ENCODE data around the gene YEATS2.

YEATS2 gene

DNA sequence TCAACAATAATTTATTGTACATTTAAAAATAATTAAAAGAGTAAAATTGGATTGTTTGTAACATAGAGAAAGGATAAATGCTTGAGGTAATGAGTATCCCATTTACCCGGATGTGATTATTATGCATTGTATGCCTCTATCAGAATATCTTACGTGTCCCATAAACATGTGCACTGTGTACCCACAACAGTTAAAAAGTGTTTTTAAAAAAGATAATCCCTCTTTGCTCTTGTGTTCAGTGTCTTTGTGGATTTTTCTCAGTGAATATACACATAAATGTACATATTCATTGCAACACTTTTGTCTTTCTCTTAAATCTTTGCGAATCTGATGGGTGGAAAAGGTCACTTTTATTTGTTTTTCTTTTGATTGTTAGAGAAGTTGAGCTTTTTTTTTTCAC is 20.4 kb downstream of the YEATS2 start:
- Histone ChIP-seq H3K18ac (ENCODE audit: low read length) (no peak overlapping the region), H3K4me2 (ENCODE audit: low read length) (no peak overlapping the region), H4K8ac (ENCODE audit: low read depth, low read length) (no peak overlapping the region), H3K56ac (ENCODE audit: low read length) (no peak overlapping the region), H2AK5ac (ENCODE audit: low read length) (no peak overlapping the region), H4K5ac (ENCODE audit: low read length) (no peak overlapping the region), H3K79me1 (ENCODE audit: low read length) (peaks cover 2% of the 10 kb centered on the region), H3K23ac (ENCODE audit: low read length) (no peak overlapping the region), H3K4me3 (ENCODE audit: low read length) (no peak overlapping the region), H3K9ac (ENCODE audit: low read length) (no peak overlapping the region), H2BK15ac (replicated peaks; ENCODE audit: low read depth) (no peak overlapping the region), H3K4me1 (ENCODE audit: control insufficient read depth, low read depth, low read length) (no peaks in the 10 kb centered on the region), H3K36me3 (ENCODE audit: control insufficient read depth, insufficient read depth, low read length) (no peaks in the 10 kb centered on the region), H3K27ac (ENCODE audit: low read depth, low read length) (no peak overlapping the region), H3K79me2 (ENCODE audit: control insufficient read depth, insufficient read depth, low read length) (peaks cover 2% of the 10 kb centered on the region), H2BK120ac (ENCODE audit: low read depth, low read length) (no peak overlapping the region), H2BK5ac (ENCODE audit: low read length) (no peak overlapping the region), H3K4ac (ENCODE audit: low read depth, low read length) (no peak overlapping the region), H3K27me3 (ENCODE audit: insufficient read depth, low read length, poor library complexity) (no peaks in the 10 kb centered on the region)
- no CpG with 5 or more reads among the region's 3 CpGs for WGBS (ENCODE audit: extremely low coverage, insufficient coverage, low lambda C conversion rate)
- no peak for DNase-seq

DNA sequence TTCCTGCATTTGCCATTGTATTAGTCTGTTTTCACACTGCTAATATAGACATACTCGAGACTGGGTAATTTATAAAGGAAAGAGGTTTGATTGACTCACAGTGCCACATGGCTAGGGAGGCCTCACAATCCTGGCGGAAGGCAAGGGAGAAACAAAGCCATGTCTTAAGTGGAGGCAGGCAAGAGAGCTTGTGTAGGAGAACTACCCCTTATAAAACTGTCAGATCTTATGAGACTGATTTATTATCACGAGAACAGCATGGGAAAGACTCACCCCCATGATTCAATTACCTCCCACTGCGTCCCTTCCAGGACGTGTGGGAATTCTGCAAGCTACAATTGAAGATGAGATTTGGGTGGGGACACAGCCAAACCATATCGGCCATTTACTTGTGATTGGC is 27.8 kb downstream of the YEATS2 start:
- Histone ChIP-seq H4K8ac (ENCODE audit: low read depth, low read length) (no peak overlapping the region), H3K4me2 (ENCODE audit: low read length) (no peak overlapping the region), H2BK120ac (ENCODE audit: low read depth, low read length) (no peak overlapping the region), H3K18ac (ENCODE audit: low read length) (no peak overlapping the region), H3K27me3 (ENCODE audit: insufficient read depth, low read length, poor library complexity) (no peaks in the 10 kb centered on the region), H3K4me3 (ENCODE audit: low read length) (no peak overlapping the region), H2BK5ac (ENCODE audit: low read length) (no peak overlapping the region), H3K9ac (ENCODE audit: low read length) (no peak overlapping the region), H2AK5ac (ENCODE audit: low read length) (no peak overlapping the region), H3K27ac (ENCODE audit: low read depth, low read length) (no peak overlapping the region), H3K23ac (ENCODE audit: low read length) (no peak overlapping the region), H3K79me1 (ENCODE audit: low read length) (peaks cover 2% of the 10 kb centered on the region), H3K79me2 (ENCODE audit: control insufficient read depth, insufficient read depth, low read length) (no peaks in the 10 kb centered on the region), H3K4me1 (ENCODE audit: control insufficient read depth, low read depth, low read length) (no peaks in the 10 kb centered on the region), H3K4ac (ENCODE audit: low read depth, low read length) (no peak overlapping the region), H3K36me3 (ENCODE audit: control insufficient read depth, insufficient read depth, low read length) (peaks cover 5% of the 10 kb centered on the region), H4K5ac (ENCODE audit: low read length) (no peak overlapping the region), H3K56ac (ENCODE audit: low read length) (no peak overlapping the region), H2BK15ac (replicated peaks; ENCODE audit: low read depth) (no peak overlapping the region)
- DNase-seq: peak; percentile 5
- WGBS (ENCODE audit: extremely low coverage, insufficient coverage, low lambda C conversion rate): no CpG with 5 or more reads among the region's 6 CpGs

DNA sequence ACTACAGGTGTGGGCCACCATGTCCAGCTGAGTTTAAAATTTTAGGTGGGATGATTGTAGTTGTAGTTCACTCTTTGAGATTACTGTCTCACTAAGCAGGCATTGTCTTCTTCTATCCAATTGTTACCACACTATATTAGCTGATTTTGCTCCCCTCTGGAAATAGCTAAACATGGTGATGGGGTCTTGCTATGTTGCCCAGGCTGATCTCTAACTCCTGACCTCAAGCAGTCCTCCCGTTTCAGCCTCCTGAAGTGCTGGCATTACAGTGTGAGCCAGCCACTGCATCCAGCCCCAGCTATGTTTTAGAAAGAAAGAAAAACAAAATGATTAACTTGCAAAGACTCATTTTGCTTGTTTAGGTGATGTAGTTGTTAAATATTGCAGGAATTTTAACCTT is 30.6 kb downstream of the YEATS2 start:
- H3K79me1 ChIP-seq (ENCODE audit: low read length): no peaks in the 10 kb centered on the region
- no peak overlapping the region for H3K23ac ChIP-seq (ENCODE audit: low read length)
- no peak overlapping the region for H3K4me3 ChIP-seq (ENCODE audit: low read length)
- no peaks in the 10 kb centered on the region for H3K4me1 ChIP-seq (ENCODE audit: control insufficient read depth, low read depth, low read length)
- WGBS (ENCODE audit: extremely low coverage, insufficient coverage, low lambda C conversion rate): no CpG with 5 or more reads among the region's 1 CpG
- peaks cover 7% of the 10 kb centered on the region for H3K36me3 ChIP-seq (ENCODE audit: control insufficient read depth, insufficient read depth, low read length)
- no peak overlapping the region for H3K56ac ChIP-seq (ENCODE audit: low read length)
- no peak overlapping the region for H3K18ac ChIP-seq (ENCODE audit: low read length)
- no peak overlapping the region for H2BK15ac ChIP-seq (replicated peaks; ENCODE audit: low read depth)
- no peak overlapping the region for H4K5ac ChIP-seq (ENCODE audit: low read length)
- no peaks in the 10 kb centered on the region for H3K79me2 ChIP-seq (ENCODE audit: control insufficient read depth, insufficient read depth, low read length)
- DNase-seq: no peak
- no peak overlapping the region for H3K9ac ChIP-seq (ENCODE audit: low read length)
- H2BK120ac ChIP-seq (ENCODE audit: low read depth, low read length): no peak overlapping the region
- no peak overlapping the region for H3K4ac ChIP-seq (ENCODE audit: low read depth, low read length)
- H2AK5ac ChIP-seq (ENCODE audit: low read length): no peak overlapping the region
- H2BK5ac ChIP-seq (ENCODE audit: low read length): no peak overlapping the region
- no peaks in the 10 kb centered on the region for H3K27me3 ChIP-seq (ENCODE audit: insufficient read depth, low read length, poor library complexity)
- H4K8ac ChIP-seq (ENCODE audit: low read depth, low read length): no peak overlapping the region
- H3K27ac ChIP-seq (ENCODE audit: low read depth, low read length): no peak overlapping the region
- H3K4me2 ChIP-seq (ENCODE audit: low read length): no peak overlapping the region

DNA sequence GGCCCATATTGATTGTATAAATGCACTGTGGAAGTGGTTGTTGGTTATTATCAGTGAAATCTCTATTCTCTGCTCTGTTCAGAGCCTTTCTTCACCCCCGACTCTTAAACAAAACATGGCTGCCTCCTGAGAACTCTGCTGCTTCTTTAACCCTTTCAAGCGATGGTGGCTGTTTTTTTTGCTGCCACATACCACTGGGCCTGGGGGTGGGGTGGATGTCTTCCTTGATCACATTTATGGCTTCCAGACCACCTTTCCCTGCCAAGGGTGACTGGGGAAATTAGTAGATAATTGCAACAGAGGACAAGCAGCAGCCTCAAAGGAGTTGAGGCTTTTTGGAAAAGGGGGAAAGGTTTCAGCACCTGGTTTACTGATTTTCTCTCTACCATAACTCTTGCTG is 32.8 kb downstream of the YEATS2 start:
- Histone ChIP-seq H3K27me3 (ENCODE audit: insufficient read depth, low read length, poor library complexity) (no peaks in the 10 kb centered on the region), H3K9ac (ENCODE audit: low read length) (no peak overlapping the region), H2BK15ac (replicated peaks; ENCODE audit: low read depth) (no peak overlapping the region), H3K4ac (ENCODE audit: low read depth, low read length) (no peak overlapping the region), H3K4me3 (ENCODE audit: low read length) (no peak overlapping the region), H3K79me2 (ENCODE audit: control insufficient read depth, insufficient read depth, low read length) (peaks cover 2% of the 10 kb centered on the region), H2BK120ac (ENCODE audit: low read depth, low read length) (no peak overlapping the region), H4K5ac (ENCODE audit: low read length) (no peak overlapping the region), H2BK5ac (ENCODE audit: low read length) (no peak overlapping the region), H4K8ac (ENCODE audit: low read depth, low read length) (no peak overlapping the region), H3K27ac (ENCODE audit: low read depth, low read length) (no peak overlapping the region), H3K56ac (ENCODE audit: low read length) (no peak overlapping the region), H3K23ac (ENCODE audit: low read length) (no peak overlapping the region), H2AK5ac (ENCODE audit: low read length) (no peak overlapping the region), H3K4me2 (ENCODE audit: low read length) (no peak overlapping the region), H3K4me1 (ENCODE audit: control insufficient read depth, low read depth, low read length) (no peaks in the 10 kb centered on the region), H3K18ac (ENCODE audit: low read length) (no peak overlapping the region), H3K36me3 (ENCODE audit: control insufficient read depth, insufficient read depth, low read length) (peaks cover 7% of the 10 kb centered on the region), H3K79me1 (ENCODE audit: low read length) (peaks cover 5% of the 10 kb centered on the region)
- WGBS (ENCODE audit: extremely low coverage, insufficient coverage, low lambda C conversion rate): no CpG with 5 or more reads among the region's 2 CpGs
- no peak for DNase-seq

DNA sequence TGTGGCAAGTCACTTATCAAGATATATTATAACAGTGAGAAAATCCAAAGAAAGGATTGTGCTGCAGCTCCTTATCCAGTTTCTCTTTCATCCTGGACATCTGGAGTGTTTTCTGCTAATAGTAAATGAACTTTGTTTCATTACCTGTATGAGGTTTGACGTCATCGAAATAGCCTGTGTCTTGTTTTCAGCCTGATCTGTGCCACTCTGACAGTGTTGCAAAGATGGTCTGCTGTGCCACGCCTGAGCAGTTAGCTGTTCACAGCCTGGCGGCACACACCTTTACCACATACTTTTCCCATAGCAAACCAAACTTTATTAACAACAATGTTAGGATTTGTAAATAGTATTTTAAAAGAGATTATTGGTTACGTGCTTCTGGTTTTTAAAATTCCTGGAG is 34.0 kb downstream of the YEATS2 start:
- H3K27ac ChIP-seq (ENCODE audit: low read depth, low read length): no peak overlapping the region
- WGBS (ENCODE audit: extremely low coverage, insufficient coverage, low lambda C conversion rate): no CpG with 5 or more reads among the region's 5 CpGs

DNA sequence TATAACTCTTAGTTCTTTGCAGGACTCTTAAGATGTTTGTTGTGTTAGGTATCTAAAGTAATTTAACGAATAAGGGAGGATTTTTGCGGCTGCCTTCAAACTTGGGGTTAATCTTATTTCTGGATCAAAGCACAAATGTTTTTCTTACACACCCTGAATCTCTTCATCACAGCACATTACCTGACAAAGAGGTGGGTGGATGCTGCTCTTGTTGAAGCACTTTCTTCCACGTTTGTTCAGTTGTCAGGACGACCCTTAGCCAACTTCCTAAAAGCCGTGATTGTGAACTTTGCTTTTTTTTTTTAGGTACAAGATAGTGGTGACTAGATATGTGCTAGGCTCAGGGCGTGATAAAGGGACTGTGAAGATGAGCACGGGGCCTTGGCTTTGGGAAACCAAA is 36.0 kb downstream of the YEATS2 start:
- WGBS (ENCODE audit: extremely low coverage, insufficient coverage, low lambda C conversion rate): no CpG with 5 or more reads among the region's 7 CpGs

More for the DNA sequence above, 34.0 kb downstream of the YEATS2 start:
- Histone ChIP-seq H2AK5ac (ENCODE audit: low read length) (no peak overlapping the region), H3K4me3 (ENCODE audit: low read length) (no peak overlapping the region), H3K4me1 (ENCODE audit: control insufficient read depth, low read depth, low read length) (no peaks in the 10 kb centered on the region), H2BK5ac (ENCODE audit: low read length) (no peak overlapping the region), H3K79me2 (ENCODE audit: control insufficient read depth, insufficient read depth, low read length) (peaks cover 2% of the 10 kb centered on the region), H3K4me2 (ENCODE audit: low read length) (no peak overlapping the region), H2BK120ac (ENCODE audit: low read depth, low read length) (no peak overlapping the region), H3K23ac (ENCODE audit: low read length) (no peak overlapping the region), H4K5ac (ENCODE audit: low read length) (no peak overlapping the region), H3K4ac (ENCODE audit: low read depth, low read length) (no peak overlapping the region), H3K79me1 (ENCODE audit: low read length) (peaks cover 5% of the 10 kb centered on the region), H3K36me3 (ENCODE audit: control insufficient read depth, insufficient read depth, low read length) (peaks cover 8% of the 10 kb centered on the region), H2BK15ac (replicated peaks; ENCODE audit: low read depth) (no peak overlapping the region), H4K8ac (ENCODE audit: low read depth, low read length) (no peak overlapping the region), H3K9ac (ENCODE audit: low read length) (no peak overlapping the region), H3K27me3 (ENCODE audit: insufficient read depth, low read length, poor library complexity) (no peaks in the 10 kb centered on the region), H3K56ac (ENCODE audit: low read length) (no peak overlapping the region), H3K18ac (ENCODE audit: low read length) (no peak overlapping the region)
- DNase-seq: no peak

More for the DNA sequence above, 36.0 kb downstream of the YEATS2 start:
- peaks cover 2% of the 10 kb centered on the region for H3K79me2 ChIP-seq (ENCODE audit: control insufficient read depth, insufficient read depth, low read length)
- H3K56ac ChIP-seq (ENCODE audit: low read length): no peak overlapping the region
- H4K8ac ChIP-seq (ENCODE audit: low read depth, low read length): no peak overlapping the region
- H3K4me2 ChIP-seq (ENCODE audit: low read length): no peak overlapping the region
- no peak overlapping the region for H2BK120ac ChIP-seq (ENCODE audit: low read depth, low read length)
- H3K4me1 ChIP-seq (ENCODE audit: control insufficient read depth, low read depth, low read length): no peaks in the 10 kb centered on the region
- no peak overlapping the region for H2BK5ac ChIP-seq (ENCODE audit: low read length)
- H3K4ac ChIP-seq (ENCODE audit: low read depth, low read length): no peak overlapping the region
- no peak overlapping the region for H3K18ac ChIP-seq (ENCODE audit: low read length)
- H2BK15ac ChIP-seq (replicated peaks; ENCODE audit: low read depth): no peak overlapping the region
- H4K5ac ChIP-seq (ENCODE audit: low read length): no peak overlapping the region
- H2AK5ac ChIP-seq (ENCODE audit: low read length): no peak overlapping the region
- no peak overlapping the region for H3K23ac ChIP-seq (ENCODE audit: low read length)
- H3K9ac ChIP-seq (ENCODE audit: low read length): no peak overlapping the region
- no peak overlapping the region for H3K27ac ChIP-seq (ENCODE audit: low read depth, low read length)
- no peaks in the 10 kb centered on the region for H3K27me3 ChIP-seq (ENCODE audit: insufficient read depth, low read length, poor library complexity)
- DNase-seq: no peak
- no peak overlapping the region for H3K4me3 ChIP-seq (ENCODE audit: low read length)
- peaks cover 5% of the 10 kb centered on the region for H3K79me1 ChIP-seq (ENCODE audit: low read length)
- peaks cover 6% of the 10 kb centered on the region for H3K36me3 ChIP-seq (ENCODE audit: control insufficient read depth, insufficient read depth, low read length)

All from mesendoderm (in vitro differentiated cells).